GM12878 (cell line): Measurements from ENCODE around the gene ZMAT3. TPM values are rescaled to one million over a fixed set of nuclear protein-coding genes. Genes with fewer than 3 reads are reported as not detected.

Source experiments
- CUX1 ChIP-seq: IDR thresholded peaks from 2 replicates; pipeline ENCODE4 v1.6.1; 2012; ENCODE audit warnings: improper control_type of control experiment, low read depth, low read length; ENCODE audit not compliant: insufficient replicate concordance
- HDAC2 ChIP-seq: fragments of 200-600 bp; sonication (generic); IDR thresholded peaks from 2 replicates; pipeline ENCODE4 v1.6.1; 2017
- RAD21 ChIP-seq: IDR thresholded peaks from 2 replicates; pipeline ENCODE4 v1.6.1; 2011; ENCODE audit warnings: mild to moderate bottlenecking, low read depth, low read length, moderate library complexity; ENCODE audit not compliant: insufficient read depth
- RCOR1 ChIP-seq: conservative IDR thresholded peaks from 2 replicates; pipeline ENCODE4 v1.6.1; 2012; ENCODE audit warnings: low read depth, low read length, improper control_type of control experiment
- polyA plus RNA-seq, 11 experiments: library from polyadenylated mRNA; depleted of rRNA in 4 of 11; unstranded in 6 of 11; stranded (reverse) in 5 of 11; fragments of >200 nt; fragmentation: Nextera tagmentation in 4 of 11; fragmentation: Illumina TruSeq in 1 of 11; extraction: Ambion mirVana in 4 of 11; extraction: Trizol in 1 of 11; gene quantifications; 1 replicate in 1 of 11; 2 replicates in 10 of 11; pipeline versions ENCODE4 v1.2.1 to v1.2.3, GENCODE V29; 2011 to 2016; ENCODE audit warnings: inconsistent platforms in 2 of 11, missing spikeins in 2 of 11, low read depth in 1 of 11
- total RNA-seq, 4 experiments: library from RNA; depleted of rRNA in 3 of 4; stranded (reverse); fragments of >200 nt in 3 of 4; fragmentation: Illumina TruSeq in 1 of 4; extraction: Trizol in 1 of 4; gene quantifications; 2 replicates each; pipeline versions ENCODE4 v1.2.1 to v1.2.3, GENCODE V29; 2013 to 2021
- TF ChIP-seq, protein P1 (sequence below): fragments of 450-650 bp; IDR thresholded peaks from 2 replicates; pipeline ENCODE4 v1.6.1; 2017; ENCODE audit warnings: mild to moderate bottlenecking

Gene ZMAT3
- total and polyA plus RNA-seq, 10 of the 15 experiments (the other 5 are each of a cell fraction or from before 2014, with no cell fraction given), result 6.2 to 55.9 (median 25.8) TPM

DNA sequence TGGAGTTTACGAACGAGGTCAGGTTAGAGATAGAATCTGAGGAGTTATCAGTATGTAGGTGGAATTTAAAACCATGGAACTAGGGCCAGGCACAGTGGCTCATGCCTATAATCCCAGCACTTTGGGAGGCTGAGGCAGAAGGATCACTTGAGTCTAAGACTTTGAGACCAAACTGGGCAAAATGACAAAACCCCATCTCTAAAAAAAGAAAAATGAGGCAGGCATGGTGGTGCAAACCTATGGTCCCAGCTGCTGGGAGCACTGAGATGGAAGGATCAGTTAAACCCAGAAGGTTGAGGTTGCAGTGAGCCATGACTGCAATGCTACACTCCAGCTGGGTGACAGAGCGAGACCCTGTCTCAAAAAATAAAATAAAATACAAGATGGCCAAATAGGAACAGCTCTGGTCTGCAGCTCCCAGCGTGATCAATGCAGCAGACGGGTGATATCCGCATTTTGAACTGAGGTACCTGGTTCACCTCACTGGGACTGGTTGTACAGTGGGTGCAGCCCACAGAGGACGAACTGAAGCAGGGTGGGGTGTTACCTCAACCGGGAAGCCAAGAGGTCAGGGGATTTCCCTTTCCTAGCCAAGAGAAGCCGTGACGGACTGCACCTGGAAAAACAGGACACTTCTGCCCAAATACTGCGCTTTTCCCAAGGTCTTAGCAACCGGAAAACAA, 33.3 kb downstream of the ZMAT3 start (continued):
- TF ChIP-seq CUX1 (no peak), RCOR1 (no peak), HDAC2 (no peak), RAD21 (no peak)
- TF ChIP-seq, protein P1, sequence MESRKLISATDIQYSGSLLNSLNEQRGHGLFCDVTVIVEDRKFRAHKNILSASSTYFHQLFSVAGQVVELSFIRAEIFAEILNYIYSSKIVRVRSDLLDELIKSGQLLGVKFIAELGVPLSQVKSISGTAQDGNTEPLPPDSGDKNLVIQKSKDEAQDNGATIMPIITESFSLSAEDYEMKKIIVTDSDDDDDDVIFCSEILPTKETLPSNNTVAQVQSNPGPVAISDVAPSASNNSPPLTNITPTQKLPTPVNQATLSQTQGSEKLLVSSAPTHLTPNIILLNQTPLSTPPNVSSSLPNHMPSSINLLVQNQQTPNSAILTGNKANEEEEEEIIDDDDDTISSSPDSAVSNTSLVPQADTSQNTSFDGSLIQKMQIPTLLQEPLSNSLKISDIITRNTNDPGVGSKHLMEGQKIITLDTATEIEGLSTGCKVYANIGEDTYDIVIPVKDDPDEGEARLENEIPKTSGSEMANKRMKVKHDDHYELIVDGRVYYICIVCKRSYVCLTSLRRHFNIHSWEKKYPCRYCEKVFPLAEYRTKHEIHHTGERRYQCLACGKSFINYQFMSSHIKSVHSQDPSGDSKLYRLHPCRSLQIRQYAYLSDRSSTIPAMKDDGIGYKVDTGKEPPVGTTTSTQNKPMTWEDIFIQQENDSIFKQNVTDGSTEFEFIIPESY, result no peak
- TF ChIP-seq, all 136 proteins: peak for 0
